Breast epithelium (tissue), 4 donors: ENCODE measurements around the gene CARS1. TPM values are rescaled to one million over a fixed set of nuclear protein-coding genes. Genes with fewer than 3 reads are reported as not detected.
A peak's percentile ranks its signal among the peaks of the same experiment; 100 is the strongest.

Experiments
- DNase-seq, 2 donors: peaks; one replicate each; pipeline ENCODE4 v3.0.0-alpha.2; 2019; ENCODE audit warnings: low spot score in 2 of 2
- H3K27ac ChIP-seq, 2 donors: fragments of 200-600 bp; sonication (generic) in 1 of 2; one replicate each; pipeline ENCODE4 v1.5.1; 2016 to 2019; ENCODE audit warnings: mild to moderate bottlenecking in 1 of 2
- H3K27me3 ChIP-seq, 2 donors: fragments of 200-600 bp; sonication (generic) in 1 of 2; one replicate each; pipeline versions ENCODE4 v1.5.1 to v1.6.0; 2017 to 2019; ENCODE audit warnings: control low read depth in 1 of 2, mild to moderate bottlenecking in 1 of 2
- H3K36me3 ChIP-seq: fragments of 200-600 bp; one replicate; pipeline ENCODE4 v1.5.1; 2019
- H3K4me1 ChIP-seq, 2 donors: fragments of 200-600 bp; sonication (generic); one replicate each; pipeline ENCODE4 v1.5.1; 2016 to 2019; ENCODE audit warnings: control low read depth in 1 of 2
- H3K4me3 ChIP-seq, 3 donors: fragments of 200-600 bp; sonication (generic); 1 replicate in 2 of 3; 2 replicates in 1 of 3; pipeline ENCODE4 v1.5.1; 2016 to 2019; ENCODE audit warnings: mild to moderate bottlenecking in 3 of 3, moderate library complexity in 2 of 3
- H3K9me3 ChIP-seq, 2 donors: fragments of 200-600 bp; sonication (generic) in 1 of 2; one replicate each; pipeline ENCODE4 v1.5.1; 2016 to 2019; ENCODE audit warnings: control low read depth in 1 of 2
- CTCF ChIP-seq, 3 donors: fragments of 450-650 bp; IDR thresholded peaks; one replicate each; pipeline ENCODE4 v1.5.1; 2016 to 2017; ENCODE audit warnings: antibody characterized with exemption in 3 of 3, mild to moderate bottlenecking in 3 of 3, moderate library complexity in 3 of 3
- POLR2A ChIP-seq: fragments of 450-650 bp; IDR thresholded peaks from one replicate; pipeline ENCODE4 v1.6.1; 2016; ENCODE audit warnings: antibody characterized with exemption, mild to moderate bottlenecking, moderate library complexity
- POLR2AphosphoS5 ChIP-seq, 3 donors: sonication (generic); formaldehyde crosslinking; IDR thresholded peaks; one replicate each; pipeline ENCODE4 v1.6.1; 2017; ENCODE audit warnings: antibody characterized with exemption in 3 of 3
- intact Hi-C: fragments of 100-400 bp; cut with DNase I; formaldehyde crosslinking; loops from one replicate; pipeline ENCODE4 v1.15.1; 2023; ENCODE audit warnings: low total_unique reads
- total RNA-seq, 3 donors: library from RNA; depleted of rRNA; stranded (reverse); fragments of >200 nt; gene quantifications; one replicate each; pipeline ENCODE4 v1.1.0, GENCODE V29; 2016

The CARS1 gene
- total RNA-seq, 3 donors from 2014 or later, result 30.1 to 42.6 (median 40.7) TPM

GRCh38 chr11:3022982-3023381 lies 34.2 kb downstream of the CARS1 start:
- no peaks in the 10 kb centered on the region for H3K27me3 ChIP-seq
- DNase-seq, result no peak
- TF ChIP-seq POLR2A, result no peak
- no peak for TF ChIP-seq CTCF (IDR thresholded peaks at IDR 0.05)
- no peak for TF ChIP-seq POLR2AphosphoS5 (IDR thresholded peaks at IDR 0.05)
- H3K4me1 ChIP-seq, result peaks cover 0 to 9% of the 10 kb centered on the region in 2 donors
- intact Hi-C loops, result no loop called here
- no peaks in the 10 kb centered on the region for H3K9me3 ChIP-seq
- H3K27ac ChIP-seq, result peak overlapping the region; percentile 8
- no peak overlapping the region for H3K4me3 ChIP-seq
- no peaks in the 10 kb centered on the region for H3K36me3 ChIP-seq

GRCh38 chr11:3022300-3022967 lies 34.8 kb downstream of the CARS1 start:
- Histone ChIP-seq H3K36me3 (no peaks in the 10 kb centered on the region), H3K4me3 (no peak overlapping the region), H3K9me3 (no peaks in the 10 kb centered on the region), H3K27me3 (no peaks in the 10 kb centered on the region), H3K27ac (peak overlapping the region; percentile 8), H3K4me1 (peaks cover 0 to 9% of the 10 kb centered on the region in 2 donors)
- intact Hi-C loops, result no loop called here
- no peak for TF ChIP-seq POLR2A
- TF ChIP-seq POLR2AphosphoS5 (IDR thresholded peaks at IDR 0.05), result no peak
- no peak for TF ChIP-seq CTCF (IDR thresholded peaks at IDR 0.05)
- DNase-seq, result no peak

GRCh38 chr11:3021125-3021524 lies 36.1 kb downstream of the CARS1 start:
- no peak for DNase-seq
- intact Hi-C loops, result no loop called here
- H3K27ac ChIP-seq, result no peak overlapping the region
- H3K4me3 ChIP-seq, result no peak overlapping the region
- H3K27me3 ChIP-seq, result no peaks in the 10 kb centered on the region
- peaks cover 0 to 9% of the 10 kb centered on the region in 2 donors for H3K4me1 ChIP-seq
- no peaks in the 10 kb centered on the region for H3K9me3 ChIP-seq
- no peak for TF ChIP-seq POLR2A
- TF ChIP-seq CTCF (IDR thresholded peaks at IDR 0.05), result peak; percentile 41 to 71 (median 52)
- no peaks in the 10 kb centered on the region for H3K36me3 ChIP-seq

- H3K27ac ChIP-seq, result no peak overlapping the region
- H3K27me3 ChIP-seq, result no peaks in the 10 kb centered on the region
- DNase-seq, result no peak
- no peak overlapping the region for H3K4me3 ChIP-seq
- H3K36me3 ChIP-seq, result no peaks in the 10 kb centered on the region
- TF ChIP-seq POLR2A (no peak), POLR2AphosphoS5 (IDR thresholded peaks at IDR 0.05) (no peak)
- H3K9me3 ChIP-seq, result no peaks in the 10 kb centered on the region
- intact Hi-C loops, result no loop called here
- peaks cover 0 to 9% of the 10 kb centered on the region in 2 donors for H3K4me1 ChIP-seq
Measured at GRCh38 chr11:3020011-3020410, 37.2 kb downstream of the CARS1 start.

- Histone ChIP-seq H3K4me3 (no peak overlapping the region), H3K27ac (no peak overlapping the region), H3K9me3 (no peaks in the 10 kb centered on the region), H3K27me3 (no peaks in the 10 kb centered on the region), H3K36me3 (no peaks in the 10 kb centered on the region), H3K4me1 (peaks cover 0 to 9% of the 10 kb centered on the region in 2 donors)
- DNase-seq, result no peak
- no peak for TF ChIP-seq POLR2AphosphoS5 (IDR thresholded peaks at IDR 0.05)
- no peak for TF ChIP-seq CTCF (IDR thresholded peaks at IDR 0.05)
- TF ChIP-seq POLR2A, result no peak
- intact Hi-C loops, result no loop called here
Measured at GRCh38 chr11:3018596-3018995, 38.6 kb downstream of the CARS1 start.
